GM21423 (cell line): Measurements from ENCODE around the gene UGT2B15.
A peak's percentile ranks its signal among the peaks of the same experiment; 100 is the strongest.
"Not testable (repeated sequence)": the region's sequence is repeated elsewhere in the genome, so short reads cannot be mapped to it uniquely, and the experiment has no call there.

Experiments used
- ATAC-seq: cut with Tn5 transposase; IDR thresholded peaks from one replicate; pipeline ENCODE4 v1.9.1; 2021; ENCODE audit warnings: mild to moderate bottlenecking, moderate library complexity; ENCODE audit not compliant: unreplicated experiment

UGT2B15 gene

DNA sequence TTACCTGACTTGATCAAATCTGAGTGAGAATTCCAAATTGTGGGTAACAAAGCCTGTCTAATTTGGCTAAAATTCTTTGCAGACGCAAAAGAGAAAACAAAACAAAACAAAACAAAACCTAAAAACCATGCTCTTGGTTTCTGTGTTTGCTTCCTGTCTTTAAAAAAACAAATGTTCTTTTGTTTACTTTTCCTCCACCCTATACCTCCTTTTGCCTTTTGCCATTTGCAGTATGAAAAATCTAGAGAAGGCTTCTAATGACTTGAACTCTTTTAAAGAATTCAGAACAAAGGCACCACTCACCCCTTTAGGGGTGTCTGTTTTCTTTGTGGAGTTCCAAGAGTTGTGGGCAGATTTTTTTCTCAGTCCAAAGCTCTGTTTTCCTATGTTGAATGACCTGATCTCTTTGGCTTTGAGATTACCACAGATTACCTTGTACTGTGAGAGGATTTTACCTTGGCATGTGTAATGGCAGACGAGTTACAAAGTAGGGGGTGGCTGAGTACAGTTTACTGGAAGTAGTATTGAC, 13.9 kb downstream of the UGT2B15 start:
- ATAC-seq = peak; percentile 45

DNA sequence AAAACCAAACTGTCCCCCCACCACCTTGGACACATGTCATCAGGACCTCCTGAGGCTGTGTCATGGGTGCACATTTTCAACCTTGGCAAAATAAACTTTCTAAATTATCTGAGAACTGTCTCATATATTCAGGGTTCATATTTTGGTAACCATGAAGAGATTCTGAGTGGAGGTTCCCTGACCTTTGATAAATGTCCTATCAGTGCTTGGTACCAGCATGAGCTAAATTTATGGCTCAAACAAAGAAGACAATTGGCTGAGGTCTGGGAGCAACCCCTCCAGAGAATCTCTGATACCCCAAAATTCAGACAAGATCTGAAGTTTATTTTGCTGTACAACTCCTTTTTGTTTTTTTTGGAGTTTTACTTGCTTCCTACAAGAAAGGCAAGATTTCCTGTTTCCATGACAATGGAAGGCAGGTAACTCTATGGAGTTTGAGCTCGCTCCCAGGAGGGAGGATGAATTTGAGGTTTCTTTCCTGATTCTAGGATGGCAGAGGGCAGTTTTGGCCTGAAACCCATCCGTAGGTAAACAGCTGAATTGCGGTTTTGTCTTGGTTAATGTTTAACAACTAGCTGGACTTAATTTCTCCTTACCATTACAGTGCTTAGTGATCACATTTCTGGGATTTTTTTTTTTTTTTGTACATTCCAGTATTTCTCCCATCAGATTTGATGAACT, 14.5 kb downstream of the UGT2B15 start:
- ATAC-seq = peak; percentile 21

DNA sequence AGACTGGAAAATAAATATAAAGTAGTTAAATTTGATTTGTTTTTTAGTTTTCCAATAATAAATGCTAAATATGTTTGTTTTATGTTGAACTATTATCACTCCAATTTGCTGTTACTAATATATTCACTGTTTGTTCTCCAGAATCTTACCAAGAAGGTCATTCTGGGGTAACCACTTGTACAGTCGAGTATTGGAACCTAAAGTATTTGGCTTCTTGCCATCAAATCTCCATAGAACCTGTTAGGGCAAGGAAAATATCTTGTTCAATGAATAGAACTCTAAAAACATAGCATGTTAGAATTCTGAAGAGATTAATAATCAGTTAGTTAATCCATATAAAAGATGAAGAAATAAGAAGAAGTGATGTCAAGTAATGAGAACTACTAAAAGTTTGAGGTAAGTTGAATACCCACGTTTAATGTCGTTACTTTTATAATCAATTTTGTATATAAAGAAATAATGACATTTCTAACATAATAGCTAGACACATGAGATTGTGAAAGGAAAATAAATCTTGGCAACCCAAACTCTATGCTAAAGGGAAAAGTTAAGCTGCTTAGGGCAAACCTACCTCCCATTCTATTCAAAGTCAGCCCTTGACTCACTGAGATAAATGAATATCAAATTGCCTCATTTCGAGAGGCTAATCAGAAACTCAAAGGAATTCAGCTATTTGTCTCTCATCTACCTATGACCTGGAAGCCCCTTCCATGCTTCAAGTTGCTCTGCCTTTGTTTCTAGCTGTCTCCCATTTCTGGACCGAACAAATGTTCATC, 15.3 kb downstream of the UGT2B15 start:
- no peak for ATAC-seq

DNA sequence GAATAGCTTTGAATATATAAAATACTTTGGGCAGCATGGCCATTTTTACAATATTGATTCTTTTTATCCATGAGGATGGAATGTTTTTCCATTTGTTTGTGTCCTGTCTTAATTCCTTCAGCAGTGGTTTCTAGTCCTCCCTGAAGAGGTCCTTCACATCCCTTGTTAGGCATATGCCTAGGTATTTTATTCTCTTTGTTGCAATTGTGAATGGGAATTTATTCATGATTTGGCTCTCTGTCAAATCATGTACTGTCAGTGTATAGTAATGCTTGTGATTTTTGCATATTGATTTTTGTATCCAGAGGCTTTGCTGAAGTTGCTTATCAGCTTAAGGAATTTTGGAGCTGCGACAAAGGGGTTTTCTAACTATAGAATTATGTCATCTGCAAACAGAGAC, 18.5 kb downstream of the UGT2B15 start:
- no peak for ATAC-seq

DNA sequence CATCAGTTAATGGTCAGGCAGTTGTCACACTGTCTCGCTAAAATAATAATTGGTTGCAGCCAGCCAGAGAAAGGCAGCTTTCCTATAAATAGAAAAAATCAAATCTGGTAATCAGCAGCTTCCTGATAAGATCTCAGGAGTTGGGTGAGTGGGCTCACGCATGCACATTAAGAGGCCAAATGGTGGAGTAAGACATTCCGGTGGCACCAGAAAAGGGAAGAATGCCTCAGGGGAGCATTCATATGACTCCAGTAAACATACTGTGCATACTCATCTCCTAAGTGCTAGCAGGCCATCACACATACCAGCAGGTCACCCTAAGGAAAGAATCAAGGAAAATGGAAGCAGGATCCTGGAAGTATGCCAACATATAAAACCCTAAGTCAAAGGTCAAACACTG, 40.1 kb downstream of the UGT2B15 start:
- ATAC-seq = no peak

DNA sequence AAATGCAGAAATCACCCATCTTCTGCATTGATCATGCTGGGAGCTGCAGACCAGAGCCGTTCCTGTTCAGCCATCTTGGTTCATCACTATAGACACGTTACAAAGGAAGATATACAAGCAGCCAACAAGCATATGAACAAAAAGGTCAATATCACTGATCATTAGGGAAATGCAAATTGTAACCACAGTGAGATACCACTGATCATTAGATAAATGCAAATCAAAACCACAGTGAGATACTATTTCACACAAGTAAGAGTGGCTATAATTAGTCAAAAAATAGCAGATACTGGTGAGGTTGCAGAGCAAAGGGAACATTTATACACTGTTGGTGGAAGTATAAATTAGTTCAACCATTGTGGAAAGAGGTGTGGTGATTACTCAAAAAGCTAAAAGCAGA, 47.7 kb downstream of the UGT2B15 start:
- not testable (repeated sequence) for ATAC-seq

DNA sequence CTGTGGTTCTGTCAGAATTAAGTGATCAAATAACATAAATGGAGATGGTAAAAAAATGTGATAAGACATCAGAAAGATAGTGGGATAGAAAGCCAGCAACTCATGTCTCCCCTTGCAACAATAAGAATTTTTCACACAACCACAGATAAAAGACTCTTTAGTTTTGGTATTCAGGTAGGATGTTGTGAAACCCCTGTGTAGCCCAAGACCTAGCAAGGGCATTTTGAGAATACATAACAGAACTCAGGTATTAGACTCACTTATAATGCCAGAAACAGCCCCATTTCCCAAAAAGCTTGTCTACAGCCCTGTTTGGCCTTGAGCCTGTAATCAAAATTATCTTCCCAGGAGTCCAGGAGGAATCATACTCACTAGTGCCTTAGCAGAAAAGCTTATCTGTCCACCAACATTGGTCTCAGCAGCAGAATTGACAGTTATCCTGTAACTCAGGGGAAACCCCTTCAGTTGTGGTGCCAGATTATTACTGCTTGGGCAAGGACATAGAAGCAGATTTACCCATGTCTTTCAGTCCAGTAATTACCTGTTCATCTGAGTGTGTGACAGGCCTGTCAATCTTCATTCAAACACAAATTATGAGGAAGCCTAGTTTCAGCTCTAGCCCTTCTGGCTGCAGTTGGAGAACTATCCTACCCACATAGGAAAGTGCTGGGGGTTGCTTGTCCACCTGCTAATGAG, 53.3 kb downstream of the UGT2B15 start:
- peak; percentile 51 for ATAC-seq

DNA sequence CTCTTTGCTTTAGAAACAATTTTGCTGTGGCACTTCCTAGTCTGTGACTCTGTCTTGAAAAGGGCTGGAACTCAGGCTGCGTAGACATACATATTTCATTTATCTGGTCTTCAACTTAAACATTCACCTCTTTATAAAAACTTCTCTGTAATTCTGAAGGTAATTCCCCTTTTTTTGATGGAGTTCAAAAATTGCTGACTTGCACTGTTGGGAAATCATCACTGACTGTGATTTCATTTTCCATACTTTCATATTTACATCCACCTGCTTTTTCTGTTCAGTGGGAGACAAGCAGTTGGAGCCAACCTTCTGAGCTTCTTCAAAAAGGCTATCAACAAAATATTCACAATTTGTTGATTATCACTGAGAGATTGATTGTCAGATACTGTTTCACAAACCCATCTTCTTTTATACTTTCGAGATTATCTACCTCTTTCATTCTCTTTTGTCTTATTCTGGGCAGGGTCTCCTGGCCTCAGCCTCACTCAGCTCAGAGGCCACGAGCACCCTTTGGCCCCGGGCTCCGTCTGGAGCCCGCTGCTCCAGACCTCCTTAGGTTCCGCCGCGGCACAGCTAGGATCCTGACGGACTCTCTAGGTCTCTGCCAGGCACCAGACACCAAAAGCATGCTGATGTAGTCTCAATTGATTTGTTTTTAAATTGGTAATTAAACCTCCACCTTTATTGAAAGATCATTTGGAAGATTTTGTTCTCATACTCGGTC, 54.6 kb downstream of the UGT2B15 start:
- ATAC-seq = no peak

DNA sequence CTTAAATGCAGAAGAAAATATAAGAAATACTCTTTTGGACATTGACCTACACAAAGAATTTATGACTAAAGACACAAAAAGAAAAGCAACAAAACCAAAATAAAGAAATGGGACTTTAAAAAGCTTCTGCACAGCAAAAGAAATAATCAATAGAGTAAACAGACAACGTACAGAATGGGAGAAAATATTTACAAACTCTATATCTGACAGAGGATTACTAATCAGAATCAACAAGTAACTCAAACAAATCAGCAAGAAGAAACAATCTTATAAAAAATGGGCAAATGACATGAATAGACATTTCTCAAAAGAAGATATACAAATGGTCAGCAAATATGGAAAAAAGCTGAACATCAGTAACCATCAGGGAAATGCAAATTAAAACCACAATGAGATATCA, 56.7 kb downstream of the UGT2B15 start:
- ATAC-seq = no peak

DNA sequence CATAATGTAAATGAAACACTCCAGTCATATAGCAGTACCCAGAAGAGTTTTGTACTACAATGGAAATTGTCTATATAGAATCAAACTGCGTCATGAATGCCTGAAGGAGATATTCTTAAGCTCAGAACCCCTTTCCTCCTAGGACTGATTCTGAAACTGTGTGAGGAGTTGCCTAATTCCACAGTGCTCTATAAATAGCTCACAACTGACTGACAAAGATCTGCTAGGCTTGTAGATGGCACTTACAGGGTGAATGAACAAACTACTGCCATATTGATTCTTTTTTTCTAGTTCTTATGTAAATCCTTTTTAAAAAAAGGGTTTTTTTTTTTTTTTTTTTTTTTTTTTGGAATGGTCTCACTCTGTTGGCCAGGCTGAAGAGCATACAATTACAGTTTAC, 64.2 kb downstream of the UGT2B15 start:
- no peak for ATAC-seq

DNA sequence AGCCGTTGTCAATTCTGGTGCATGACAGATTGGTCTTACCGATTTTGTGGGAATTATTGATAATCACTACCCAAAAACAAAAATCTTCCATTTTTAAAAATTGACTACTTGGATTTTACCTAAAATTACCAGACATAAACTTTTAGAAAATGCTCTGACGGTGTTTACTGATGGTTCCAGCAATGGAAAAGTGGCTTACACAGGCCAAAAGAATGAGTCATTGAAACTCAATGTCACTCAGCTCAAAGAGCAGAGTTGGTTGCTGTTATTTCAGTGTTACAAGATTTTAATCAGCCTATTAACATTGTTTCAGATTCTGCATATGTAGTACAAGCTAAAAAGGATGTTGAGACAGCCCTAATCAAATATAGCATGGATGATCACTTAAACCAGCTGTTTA, 71.3 kb downstream of the UGT2B15 start:
- no peak for ATAC-seq

DNA sequence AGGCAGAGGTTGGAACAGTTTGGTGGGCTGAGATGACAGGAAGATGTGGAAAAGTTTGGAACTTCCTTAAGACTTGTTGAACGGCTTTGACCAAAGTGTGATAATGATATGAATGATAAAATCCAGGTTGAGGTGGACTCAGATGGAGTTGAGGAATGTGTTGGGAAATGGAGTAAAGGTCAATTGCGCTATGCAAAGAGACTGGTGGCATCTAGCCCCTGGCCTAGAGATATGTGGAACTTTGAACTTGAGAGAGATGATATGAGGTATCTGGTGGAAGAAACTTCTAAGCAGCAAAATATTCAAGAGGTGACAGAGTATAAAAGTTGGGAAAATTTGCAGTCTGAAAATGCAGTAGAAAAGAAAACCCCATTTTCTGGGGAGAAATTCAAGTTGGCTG, 73.0 kb downstream of the UGT2B15 start:
- ATAC-seq = no peak
